IMR-90 (cell line): ENCODE data around the gene PCBP1. TPM values are rescaled to one million over a fixed set of nuclear protein-coding genes. Genes with fewer than 3 reads are reported as not detected.

Experiments used
- ATAC-seq: fragments of 200-7000 bp; cut with Tn5 transposase; 2 replicates; pipeline ENCODE4 v1.9.1; 2020; ENCODE audit warnings: low read depth, mild to moderate bottlenecking, moderate library complexity
- BruUV-seq: library from RNA; stranded (reverse); fragments of 400-500 nt; replicated peaks from 2 replicates; lab custom pipeline; 2021; lab: Mats Ljungman, UMichigan
- CTCF ChIA-PET: fragments of 300-600 bp; formaldehyde crosslinking; extraction: SDS; loops from one replicate; lab custom pipeline; 2021; ENCODE audit warnings: antibody characterized with exemption; lab: Yijun Ruan, JAX
- POLR2A ChIA-PET: fragments of 300-600 bp; sonication (Branson Sonifier 250); formaldehyde crosslinking; loops from one replicate; lab custom pipeline; 2022; ENCODE audit warnings: antibody characterized with exemption; ENCODE audit not compliant: unreplicated experiment; lab: Charles Lee
- DNase-seq: peaks from one replicate; pipeline ENCODE4 v3.0.0; 2013
- H2AFZ ChIP-seq: replicated peaks from 2 replicates; pipeline ENCODE3; 2013; ENCODE audit warnings: low read length, mild to moderate bottlenecking; ENCODE audit not compliant: poor library complexity
- H2AK5ac ChIP-seq: 2 replicates; pipeline ENCODE4 v1.6.1; 2013; ENCODE audit warnings: low read depth, low read length, inconsistent platforms
- H2AK9ac ChIP-seq: replicated peaks from 2 replicates; pipeline ENCODE3; 2013; ENCODE audit warnings: mild to moderate bottlenecking, low read depth, low read length, moderate library complexity; ENCODE audit not compliant: poor library complexity
- H2BK120ac ChIP-seq: 2 replicates; pipeline ENCODE4 v1.6.1; 2013; ENCODE audit warnings: low read depth, low read length, inconsistent platforms
- H2BK15ac ChIP-seq: 3 replicates; pipeline ENCODE4 v1.6.1; 2013; ENCODE audit warnings: low read depth, low read length, inconsistent platforms
- H2BK20ac ChIP-seq: 2 replicates; pipeline ENCODE4 v1.6.1; 2013; ENCODE audit warnings: low read depth, mild to moderate bottlenecking, inconsistent platforms, low read length, moderate library complexity
- H2BK5ac ChIP-seq: 2 replicates; pipeline ENCODE4 v1.6.1; 2013; ENCODE audit warnings: mild to moderate bottlenecking, low read depth, low read length, inconsistent platforms; ENCODE audit not compliant: poor library complexity, severe bottlenecking
- H3K14ac ChIP-seq: replicated peaks from 2 replicates; pipeline ENCODE4 v1.6.1; 2013; ENCODE audit warnings: low read depth, low read length, inconsistent platforms
- H3K18ac ChIP-seq: 2 replicates; pipeline ENCODE4 v1.6.1; 2013; ENCODE audit warnings: low read depth, low read length, control low read depth
- H3K23ac ChIP-seq: 2 replicates; pipeline ENCODE4 v1.6.1; 2013; ENCODE audit warnings: low read depth, low read length, inconsistent platforms
- H3K27ac ChIP-seq: 2 replicates; pipeline ENCODE4 v1.5.1; 2013; ENCODE audit warnings: mild to moderate bottlenecking, control low read depth, low read length; ENCODE audit not compliant: insufficient read depth
- H3K27me3 ChIP-seq: 2 replicates; pipeline ENCODE4 v1.6.1; 2013; ENCODE audit warnings: low read length; ENCODE audit not compliant: control insufficient read depth, insufficient read depth
- H3K36me3 ChIP-seq: 2 replicates; pipeline ENCODE4 v1.6.1; 2013; ENCODE audit warnings: low read length, mixed read lengths; ENCODE audit not compliant: control insufficient read depth, insufficient read depth
- H3K4ac ChIP-seq: 2 replicates; pipeline ENCODE4 v1.6.1; 2013; ENCODE audit warnings: low read depth, low read length, inconsistent platforms
- H3K4me1 ChIP-seq: 2 replicates; pipeline ENCODE4 v1.6.1; 2013; ENCODE audit warnings: low read length, mixed read lengths; ENCODE audit not compliant: control insufficient read depth, insufficient read depth
- H3K4me2 ChIP-seq: 2 replicates; pipeline ENCODE4 v1.6.1; 2013; ENCODE audit warnings: low read depth, mild to moderate bottlenecking, control low read depth, low read length, moderate library complexity
- H3K4me3 ChIP-seq: 2 replicates; pipeline ENCODE4 v1.5.1; 2013; ENCODE audit warnings: low read depth, mild to moderate bottlenecking, control low read depth, low read length, moderate library complexity; ENCODE audit not compliant: insufficient read depth
- H3K56ac ChIP-seq: 2 replicates; pipeline ENCODE4 v1.6.1; 2013; ENCODE audit warnings: low read length, inconsistent platforms; ENCODE audit not compliant: insufficient read depth; ENCODE audit errors: extremely low read depth
- H3K79me1 ChIP-seq, 2 experiments: 2 replicates each; pipeline ENCODE4 v1.6.1; 2013; ENCODE audit warnings: low read length in 2 of 2, inconsistent platforms in 1 of 2, low read depth in 1 of 2
- H3K9ac ChIP-seq: 2 replicates; pipeline ENCODE4 v1.6.1; 2013; ENCODE audit warnings: low read depth, low read length, control low read depth
- H3K9me1 ChIP-seq: 2 replicates; pipeline ENCODE4 v1.6.1; 2013; ENCODE audit warnings: low read length, inconsistent platforms; ENCODE audit not compliant: insufficient read depth
- H3K9me3 ChIP-seq: 2 replicates; pipeline ENCODE4 v1.6.1; 2013; ENCODE audit warnings: low read length; ENCODE audit not compliant: control insufficient read depth, insufficient read depth
- H4K20me1 ChIP-seq: 2 replicates; pipeline ENCODE4 v1.6.1; 2013; ENCODE audit warnings: low read length, inconsistent platforms; ENCODE audit not compliant: insufficient read depth
- H4K5ac ChIP-seq: 2 replicates; pipeline ENCODE4 v1.6.1; 2013; ENCODE audit warnings: mild to moderate bottlenecking, low read depth, low read length, control low read depth
- H4K8ac ChIP-seq, 2 experiments: 2 replicates each; pipeline ENCODE4 v1.6.1; 2013; ENCODE audit warnings: low read depth in 2 of 2, low read length in 2 of 2, control low read depth in 1 of 2, inconsistent platforms in 1 of 2
- H4K91ac ChIP-seq: 2 replicates; pipeline ENCODE4 v1.6.1; 2013; ENCODE audit warnings: low read depth, low read length, inconsistent platforms; ENCODE audit not compliant: insufficient read depth
- CHD1 ChIP-seq: IDR thresholded peaks from 2 replicates; pipeline ENCODE4 v1.6.1; 2012; ENCODE audit warnings: low read depth, low read length, improper control_type of control experiment
- MAFK ChIP-seq: IDR thresholded peaks from 2 replicates; pipeline ENCODE4 v1.6.1; 2012; ENCODE audit warnings: low read depth, low read length, improper control_type of control experiment
- RCOR1 ChIP-seq: IDR thresholded peaks from 2 replicates; pipeline ENCODE4 v1.6.1; 2012; ENCODE audit warnings: mild to moderate bottlenecking, low read length, improper control_type of control experiment; ENCODE audit not compliant: insufficient replicate concordance
- WGBS, 2 experiments: methylation state at CpG; one replicate each; pipeline versions ENCODE4 v1.1.5 to v1.1.7; 2013; ENCODE audit warnings: missing lambda C conversion rate in 2 of 2; ENCODE audit not compliant: insufficient read length in 1 of 2; ENCODE audit errors: extremely low coverage in 2 of 2; 5-methylcytosine and 5-hydroxymethylcytosine counted together
- dilution Hi-C: fragments of 300-500 bp; cut with HindIII; formaldehyde crosslinking; loops from one replicate; pipeline ENCODE4 v1.14.3; 2018; ENCODE audit warnings: low sequenced_read_pairs; ENCODE audit not compliant: unreplicated experiment
- in situ Hi-C: fragments of 300-500 bp; cut with MboI; formaldehyde crosslinking; loops from 3 replicates; pipeline ENCODE4 v1.14.3; 2019; ENCODE audit warnings: low sequenced_read_pairs, inconsistent platforms, mixed read lengths
- intact Hi-C: fragments of 100-400 bp; cut with micrococcal nuclease; formaldehyde crosslinking; loops from 2 replicates; pipeline ENCODE4 v1.10.0; 2022
- polyA plus RNA-seq, 3 experiments: library from polyadenylated mRNA; depleted of rRNA; stranded (reverse); fragments of >200 nt; gene quantifications; 2 replicates each; pipeline ENCODE4 v1.2.3, GENCODE V29; 2012; ENCODE audit warnings: low replicate concordance in 1 of 3
- total RNA-seq: library from RNA; depleted of rRNA; stranded (reverse); fragments of >200 nt; gene quantifications from 2 replicates; pipeline ENCODE4 v1.2.3, GENCODE V29; 2012

The PCBP1 gene
- total and polyA plus RNA-seq, 2 of the 4 experiments (the other 2 are of a cell fraction), result 33.7 to 166 TPM

- Histone ChIP-seq H3K18ac (no peak overlapping the region), H2AK9ac (peak overlapping the region; percentile 5), H3K4ac (0 out of 2 replicates have a peak overlapping the region, but pooled peaks have one; percentile 0), H3K9ac (no peak overlapping the region), H3K56ac (no peak overlapping the region), H4K8ac (peak overlapping the region in 1 of 2 experiments; percentile 46; a peak in 1 of 4 replicates), H3K4me1 (peaks cover 15% of the 10 kb centered on the region), H3K14ac (0 out of 2 replicates have a peak overlapping the region, but pooled peaks have one; percentile 53), H3K4me3 (no peak overlapping the region), H2BK5ac (no peak overlapping the region), H3K23ac (no peak overlapping the region), H2AK5ac (no peak overlapping the region), H3K27me3 (no peaks in the 10 kb centered on the region), H3K27ac (no peak overlapping the region), H2AFZ (peak overlapping the region; percentile 81), H3K9me1 (peaks cover 13% of the 10 kb centered on the region), H3K9me3 (no peaks in the 10 kb centered on the region), H3K79me1 (peaks cover 0 to 3% of the 10 kb centered on the region in 2 experiments; a peak in 1 of 4 replicates), H3K4me2 (no peak overlapping the region), H4K20me1 (no peaks in the 10 kb centered on the region), H3K36me3 (no peaks in the 10 kb centered on the region), H4K5ac (no peak overlapping the region), H2BK120ac (no peak overlapping the region), H2BK20ac (no peak overlapping the region; the same call in 1 of the 2 replicates), H4K91ac (peak overlapping the region; percentile 56; the same call in 1 of the 2 replicates), H2BK15ac (no peak overlapping the region)
- WGBS, 2 experiments, result no CpG with 5 or more reads among the region's 6 CpGs
- BruUV-seq, result no TSS peak
- TF ChIP-seq MAFK (no peak), RCOR1 (no peak), CHD1 (no peak)
- no peak for DNase-seq
- dilution Hi-C loops, result no loop called here
- no peak for ATAC-seq
- in situ Hi-C loops, result no loop called here
- ChIA-PET CTCF (interaction anchor here (0.6 kb wide), 1 partner anchor 38 kb away, joined by 4 read pairs; no protein-coding TSS in a partner anchor), POLR2A (no interaction called here)
- intact Hi-C loops, result no loop called here
Measured at GRCh38 chr2:70121627-70122372, 34.5 kb downstream of the PCBP1 start.
